ENCODE measurements around the gene RRN3. TPM values are rescaled to one million over a fixed set of nuclear protein-coding genes. Genes with fewer than 3 reads are reported as not detected.
"Not testable (repeated sequence)": the region's sequence is repeated elsewhere in the genome, so short reads cannot be mapped to it uniquely, and the experiment has no call there.

The RRN3 gene
- total and polyA plus RNA-seq, 11 donors, result 7.9 to 28.5 (median 18.9) TPM

DNA sequence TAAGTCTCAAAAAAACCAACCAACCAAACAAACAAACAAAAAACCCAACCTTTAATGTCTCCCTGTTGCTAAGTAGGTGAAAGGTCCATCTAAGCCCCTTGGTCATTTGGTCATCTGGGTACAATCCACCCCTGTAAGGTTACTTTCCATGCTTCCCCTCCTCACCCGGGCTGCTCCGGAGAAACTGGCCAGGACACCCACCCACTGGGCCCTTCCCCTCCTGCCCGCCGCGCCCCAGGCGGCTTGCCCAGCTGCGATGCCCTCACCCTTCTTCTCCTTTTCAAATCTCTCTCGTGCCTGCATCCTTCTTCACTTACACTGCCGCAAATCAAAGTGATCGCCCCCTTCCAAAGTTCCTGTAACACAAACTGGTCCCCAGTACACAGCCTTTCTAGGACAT is 40.2 kb downstream of the RRN3 start:
- TF ChIP-seq, protein P1, sequence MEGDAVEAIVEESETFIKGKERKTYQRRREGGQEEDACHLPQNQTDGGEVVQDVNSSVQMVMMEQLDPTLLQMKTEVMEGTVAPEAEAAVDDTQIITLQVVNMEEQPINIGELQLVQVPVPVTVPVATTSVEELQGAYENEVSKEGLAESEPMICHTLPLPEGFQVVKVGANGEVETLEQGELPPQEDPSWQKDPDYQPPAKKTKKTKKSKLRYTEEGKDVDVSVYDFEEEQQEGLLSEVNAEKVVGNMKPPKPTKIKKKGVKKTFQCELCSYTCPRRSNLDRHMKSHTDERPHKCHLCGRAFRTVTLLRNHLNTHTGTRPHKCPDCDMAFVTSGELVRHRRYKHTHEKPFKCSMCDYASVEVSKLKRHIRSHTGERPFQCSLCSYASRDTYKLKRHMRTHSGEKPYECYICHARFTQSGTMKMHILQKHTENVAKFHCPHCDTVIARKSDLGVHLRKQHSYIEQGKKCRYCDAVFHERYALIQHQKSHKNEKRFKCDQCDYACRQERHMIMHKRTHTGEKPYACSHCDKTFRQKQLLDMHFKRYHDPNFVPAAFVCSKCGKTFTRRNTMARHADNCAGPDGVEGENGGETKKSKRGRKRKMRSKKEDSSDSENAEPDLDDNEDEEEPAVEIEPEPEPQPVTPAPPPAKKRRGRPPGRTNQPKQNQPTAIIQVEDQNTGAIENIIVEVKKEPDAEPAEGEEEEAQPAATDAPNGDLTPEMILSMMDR (IDR thresholded peaks at IDR 0.05), result no peak
- TF ChIP-seq POLR2A (IDR thresholded peaks at IDR 0.05), result no peak
- Histone ChIP-seq H3K9me3 (no peaks in the 10 kb centered on the region), H3K27me3 (no peaks in the 10 kb centered on the region), H3K36me3 (peaks cover 0 to 10% (median 7%) of the 10 kb centered on the region in 9 donors), H3K4me3 (peak overlapping the region in 4 of 12 donors; percentile 69 to 100 (median 99)), H3K27ac (no peak overlapping the region), H3K4me1 (peaks cover 0 to 43% (median 17%) of the 10 kb centered on the region in 12 donors)
- intact Hi-C loops (cut with DNase I), result no loop called here
- no peak for DNase-seq
- no peak for ATAC-seq
- WGBS, 4 donors, result 92 to 96% (median 93%) methylated on average over 10 of the region's 10 CpGs

DNA sequence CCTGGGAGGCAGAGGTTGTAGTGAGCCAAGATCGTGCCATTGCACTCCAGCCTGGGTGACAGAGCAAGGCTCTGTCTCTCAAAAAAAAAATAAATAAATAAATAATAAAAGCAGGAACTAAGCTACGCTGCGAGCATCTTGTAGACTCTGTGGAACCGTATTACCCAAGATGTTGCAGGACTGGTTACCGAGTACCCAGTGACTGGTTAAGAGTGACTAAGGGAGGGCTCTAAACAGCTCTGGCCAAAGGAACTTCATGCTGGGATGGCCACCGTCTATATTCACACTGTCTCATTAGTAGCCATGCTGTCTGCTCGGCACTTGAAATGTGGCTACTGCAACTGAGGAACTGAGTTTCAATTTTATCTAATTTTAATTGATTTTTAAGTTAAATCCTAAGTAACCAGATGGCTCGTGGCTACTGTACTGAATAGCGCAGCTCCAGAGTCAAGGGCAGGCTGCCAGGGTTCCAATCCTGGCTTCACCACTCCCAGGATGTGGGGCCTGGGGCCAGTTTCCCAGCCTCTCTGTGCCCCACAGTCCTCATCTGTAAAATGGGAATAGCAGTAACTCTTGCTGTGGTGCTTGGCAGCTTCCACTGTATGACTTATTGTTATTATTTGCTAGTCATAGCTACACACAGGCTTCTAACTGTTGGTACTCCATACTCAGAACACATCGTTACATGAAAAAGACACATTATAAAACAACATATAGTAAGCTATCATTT is 41.2 kb downstream of the RRN3 start:
- ATAC-seq (no peak), DNase-seq (peak in 1 of 5 donors; percentile 53)
- Histone ChIP-seq H3K36me3 (peaks cover 0 to 3% (median 0%) of the 10 kb centered on the region in 9 donors), H3K9me3 (no peaks in the 10 kb centered on the region), H3K27me3 (no peaks in the 10 kb centered on the region), H3K4me3 (no peak overlapping the region), H3K27ac (no peak overlapping the region), H3K4me1 (peaks cover 0 to 43% (median 17%) of the 10 kb centered on the region in 12 donors)
- TF ChIP-seq, protein P1 (IDR thresholded peaks at IDR 0.05), result no peak
- no peak for TF ChIP-seq POLR2A (IDR thresholded peaks at IDR 0.05)
- intact Hi-C loops (cut with DNase I), result no loop called here
- 67 to 83% (median 71%) methylated on average over 10 of the region's 10 CpGs for WGBS, 4 donors

DNA sequence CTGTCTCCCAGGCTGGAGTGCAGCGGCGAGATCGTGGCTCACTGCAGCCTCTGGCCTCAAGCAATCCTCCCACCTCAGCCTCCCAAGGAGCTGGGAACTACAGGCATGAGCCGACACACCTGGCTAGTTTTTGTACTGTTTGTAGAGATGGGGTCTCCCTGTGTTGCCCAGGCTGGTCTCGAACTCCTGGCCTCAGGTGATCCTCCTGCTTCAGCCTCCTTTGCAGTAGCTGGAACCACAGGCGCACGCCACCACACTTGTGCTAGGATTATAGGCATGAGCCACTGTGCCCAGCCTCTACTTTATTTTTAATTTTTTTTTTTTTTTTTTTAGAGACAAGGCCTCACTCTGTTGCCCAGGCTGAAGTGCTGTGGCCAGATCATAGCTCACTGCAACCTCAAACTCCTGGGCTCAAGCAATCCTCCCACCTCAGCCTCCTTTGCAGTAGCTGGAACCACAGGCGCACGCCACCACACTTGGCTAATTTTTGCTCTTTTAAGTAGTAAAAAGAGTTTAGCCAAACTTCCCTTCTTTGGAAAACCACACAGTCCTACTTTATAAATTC is 42.6 kb downstream of the RRN3 start:
- Histone ChIP-seq H3K27me3 (no peaks in the 10 kb centered on the region), H3K4me1 (peaks cover 0 to 43% (median 16%) of the 10 kb centered on the region in 12 donors), H3K9me3 (no peaks in the 10 kb centered on the region), H3K36me3 (peaks cover 0 to 17% (median 7%) of the 10 kb centered on the region in 9 donors), H3K27ac (no peak overlapping the region), H3K4me3 (no peak overlapping the region)
- intact Hi-C loops (cut with DNase I), result no loop called here
- 95 to 97% (median 96%) methylated on average over 9 of the region's 9 CpGs for WGBS, 4 donors
- no peak for ATAC-seq
- DNase-seq, result no peak
- TF ChIP-seq, protein P1 (IDR thresholded peaks at IDR 0.05), result no peak
- TF ChIP-seq POLR2A (IDR thresholded peaks at IDR 0.05), result no peak

DNA sequence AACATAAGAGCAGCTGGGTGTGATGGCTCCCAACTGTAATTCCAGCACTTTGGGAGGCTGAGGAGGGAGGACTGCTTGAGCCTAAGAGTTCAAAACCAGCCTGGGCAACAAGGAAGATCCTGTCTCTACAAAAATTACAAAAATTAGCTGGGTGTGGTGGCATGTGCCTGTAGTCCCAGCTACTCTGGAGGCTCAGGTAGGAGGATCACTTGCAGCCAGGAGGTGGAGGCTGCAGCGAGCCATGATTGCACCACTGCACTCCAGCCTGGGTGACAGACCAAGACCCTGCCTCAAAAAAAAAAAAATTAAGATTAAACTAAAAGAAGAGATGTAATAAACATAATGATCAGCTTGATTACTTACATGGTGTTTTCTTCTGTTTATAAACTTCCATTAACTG is 43.6 kb downstream of the RRN3 start:
- H3K27me3 ChIP-seq; H3K9me3 ChIP-seq; DNase-seq; H3K4me3 ChIP-seq; intact Hi-C loops (cut with DNase I); H3K27ac ChIP-seq; ATAC-seq: not testable (repeated sequence)
- Histone ChIP-seq H3K36me3 (peaks cover 0 to 27% (median 11%) of the 10 kb centered on the region in 9 donors), H3K4me1 (peaks cover 0 to 39% (median 12%) of the 10 kb centered on the region in 12 donors)
- 92 to 100% (median 98%) methylated on average over 1 of the region's 1 CpG for WGBS, 4 donors
